ENCODE results near the gene TRMT61A.
"Not testable (repeated sequence)": the region's sequence is repeated elsewhere in the genome, so short reads cannot be mapped to it uniquely, and the experiment has no call there.

The TRMT61A gene

GRCh38 chr14:103509864-103510723 is 18.9 kb upstream of the TRMT61A start:
- no peak for DNase-seq (ENCODE audit: low read depth)

- DNase-seq (ENCODE audit: low read depth): no peak
Observed at GRCh38 chr14:103510724-103511693, 18.0 kb upstream of the TRMT61A start.

GRCh38 chr14:103512180-103512579 is 16.8 kb upstream of the TRMT61A start:
- DNase-seq (ENCODE audit: low read depth): not testable (repeated sequence)

- no peak for DNase-seq (ENCODE audit: low read depth)
Observed at GRCh38 chr14:103512701-103513611, 16.0 kb upstream of the TRMT61A start.

GRCh38 chr14:103514596-103515421 is 14.2 kb upstream of the TRMT61A start:
- DNase-seq (ENCODE audit: low read depth): no peak

- DNase-seq (ENCODE audit: low read depth): no peak
Observed at GRCh38 chr14:103516426-103517173, 12.4 kb upstream of the TRMT61A start.

GRCh38 chr14:103517174-103517566 is 11.8 kb upstream of the TRMT61A start:
- no peak for DNase-seq (ENCODE audit: low read depth)

- no peak for DNase-seq (ENCODE audit: low read depth)
Observed at GRCh38 chr14:103517721-103518421, 11.1 kb upstream of the TRMT61A start.

- no peak for DNase-seq (ENCODE audit: low read depth)
Observed at GRCh38 chr14:103518422-103519042, 10.5 kb upstream of the TRMT61A start.

GRCh38 chr14:103519043-103519836 is 9.8 kb upstream of the TRMT61A start:
- DNase-seq (ENCODE audit: low read depth): no peak

GRCh38 chr14:103519837-103520212 is 9.2 kb upstream of the TRMT61A start:
- DNase-seq (ENCODE audit: low read depth): no peak

GRCh38 chr14:103520269-103520656 is 8.7 kb upstream of the TRMT61A start:
- DNase-seq (ENCODE audit: low read depth): no peak

- no peak for DNase-seq (ENCODE audit: low read depth)
Observed at GRCh38 chr14:103520657-103521437, 8.1 kb upstream of the TRMT61A start.

GRCh38 chr14:103521438-103521950 is 7.5 kb upstream of the TRMT61A start:
- no peak for DNase-seq (ENCODE audit: low read depth)

GRCh38 chr14:103521951-103522563 is 6.9 kb upstream of the TRMT61A start:
- no peak for DNase-seq (ENCODE audit: low read depth)

GRCh38 chr14:103522649-103523574 is 6.1 kb upstream of the TRMT61A start, which contains the start of gene CKB:
Gene CKB, minus strand, starts transcription at chr14:103522830. Its CDS starts 337 bp downstream, at chr14:103522493.
- DNase-seq (ENCODE audit: low read depth): no peak

All from HS-5 (cell line).